ENCODE results near the gene TXLNG. TPM values are rescaled to one million over a fixed set of nuclear protein-coding genes. Genes with fewer than 3 reads are reported as not detected.
"Not testable (repeated sequence)": the region's sequence is repeated elsewhere in the genome, so short reads cannot be mapped to it uniquely, and the experiment has no call there.

TXLNG gene
- total RNA-seq, 4 donors from 2014 or later: 9.6 to 13.6 (median 11.9) TPM

DNA sequence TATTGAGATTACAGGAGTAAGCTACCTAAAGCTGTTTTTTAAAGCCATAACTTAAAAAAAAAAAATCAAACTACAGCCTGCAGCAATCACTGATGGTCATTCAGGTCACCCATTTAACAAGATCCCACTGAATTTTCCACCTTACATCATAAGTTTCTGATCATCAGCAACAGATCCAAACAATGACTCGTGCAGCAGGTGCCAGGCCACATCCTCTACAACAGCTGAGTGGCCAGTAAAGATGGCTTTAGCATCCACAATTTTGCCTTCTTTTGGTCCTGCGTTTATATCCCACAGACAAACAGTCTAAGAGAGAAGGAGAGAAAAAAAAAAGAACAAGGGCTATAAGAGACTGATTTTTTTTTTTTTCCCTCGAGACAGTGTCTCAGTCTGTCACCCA, 67.3 kb downstream of the TXLNG start:
- intact Hi-C loops (cut with DNase I): no loop called here
- DNase-seq (ENCODE audit: extremely low spot score): no peak
- Histone ChIP-seq H3K27me3 (peaks cover 0 to 4% (median 0%) of the 10 kb centered on the region in 4 donors), H3K9me3 (no peaks in the 10 kb centered on the region), H3K27ac (replicated peaks in 1 of 4) (no peak overlapping the region), H3K4me1 (peaks cover 0 to 5% (median 2%) of the 10 kb centered on the region in 4 donors), H3K4me3 (no peak overlapping the region), H3K36me3 (peaks cover 6 to 61% (median 34%) of the 10 kb centered on the region in 4 donors)
- TF ChIP-seq POLR2AphosphoS5 (IDR thresholded peaks at IDR 0.05) (no peak), POLR2A (IDR thresholded peaks at IDR 0.05; ENCODE audit: low read depth) (no peak), EP300 (IDR thresholded peaks at IDR 0.05) (no peak)
- TF ChIP-seq, protein P1, sequence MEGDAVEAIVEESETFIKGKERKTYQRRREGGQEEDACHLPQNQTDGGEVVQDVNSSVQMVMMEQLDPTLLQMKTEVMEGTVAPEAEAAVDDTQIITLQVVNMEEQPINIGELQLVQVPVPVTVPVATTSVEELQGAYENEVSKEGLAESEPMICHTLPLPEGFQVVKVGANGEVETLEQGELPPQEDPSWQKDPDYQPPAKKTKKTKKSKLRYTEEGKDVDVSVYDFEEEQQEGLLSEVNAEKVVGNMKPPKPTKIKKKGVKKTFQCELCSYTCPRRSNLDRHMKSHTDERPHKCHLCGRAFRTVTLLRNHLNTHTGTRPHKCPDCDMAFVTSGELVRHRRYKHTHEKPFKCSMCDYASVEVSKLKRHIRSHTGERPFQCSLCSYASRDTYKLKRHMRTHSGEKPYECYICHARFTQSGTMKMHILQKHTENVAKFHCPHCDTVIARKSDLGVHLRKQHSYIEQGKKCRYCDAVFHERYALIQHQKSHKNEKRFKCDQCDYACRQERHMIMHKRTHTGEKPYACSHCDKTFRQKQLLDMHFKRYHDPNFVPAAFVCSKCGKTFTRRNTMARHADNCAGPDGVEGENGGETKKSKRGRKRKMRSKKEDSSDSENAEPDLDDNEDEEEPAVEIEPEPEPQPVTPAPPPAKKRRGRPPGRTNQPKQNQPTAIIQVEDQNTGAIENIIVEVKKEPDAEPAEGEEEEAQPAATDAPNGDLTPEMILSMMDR (IDR thresholded peaks at IDR 0.05): no peak
- 82% methylated on average over 3 of the region's 3 CpGs for WGBS

DNA sequence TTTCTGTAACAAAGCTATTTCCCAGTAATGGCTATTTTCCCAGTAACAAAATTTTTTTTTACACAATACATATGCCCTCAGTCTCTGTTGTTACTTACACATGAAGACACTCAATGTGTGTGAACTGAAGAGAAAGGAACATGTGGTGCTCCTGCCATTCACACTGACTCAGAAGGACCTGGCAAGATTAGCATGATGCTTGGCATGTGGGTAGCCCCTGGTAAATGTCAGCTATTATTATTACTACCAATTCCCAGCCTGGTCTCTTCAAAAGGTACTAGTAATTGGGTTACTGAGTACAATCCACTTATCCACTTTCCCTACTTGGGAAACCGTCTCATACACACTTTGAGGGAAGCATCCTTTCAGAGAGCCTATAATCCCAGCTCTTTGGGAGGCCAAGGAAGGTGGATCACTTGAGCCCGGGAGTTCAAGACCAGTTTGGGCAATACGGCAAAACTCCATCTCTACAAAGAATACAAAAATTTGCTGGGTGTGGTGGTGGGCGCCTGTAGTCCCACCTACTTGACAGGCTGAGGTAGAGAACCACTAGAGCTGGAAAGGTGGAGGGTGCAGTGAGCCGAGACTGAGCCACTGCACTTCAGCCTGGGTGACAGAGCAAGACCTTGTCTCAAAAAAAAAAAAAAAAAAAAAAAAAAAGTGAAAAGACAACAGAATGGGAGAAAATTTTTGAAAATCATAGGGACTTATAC, 69.3 kb downstream of the TXLNG start:
- Histone ChIP-seq H3K27ac (replicated peaks in 1 of 4) (no peak overlapping the region), H3K36me3 (peaks cover 6 to 58% (median 30%) of the 10 kb centered on the region in 4 donors)

DNA sequence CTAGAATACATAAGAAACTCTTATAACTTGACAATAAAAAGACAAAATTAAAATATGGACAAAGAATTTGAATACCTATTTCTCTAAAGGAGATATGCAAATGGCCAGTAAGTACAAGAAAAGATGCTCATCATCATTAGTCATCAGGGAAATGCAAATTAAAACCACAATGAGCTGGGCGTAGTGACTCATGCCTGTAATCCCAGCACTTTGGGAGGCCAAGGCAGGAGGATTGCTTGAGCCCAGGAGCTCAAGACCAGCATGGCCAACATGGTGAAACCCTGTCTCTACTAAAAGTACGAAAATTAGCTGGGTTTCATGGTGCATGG, 69.8 kb downstream of the TXLNG start:
- DNase-seq (ENCODE audit: extremely low spot score); H3K27me3 ChIP-seq; H3K4me3 ChIP-seq; intact Hi-C loops (cut with DNase I); H3K27ac ChIP-seq (replicated peaks in 1 of 4); H3K9me3 ChIP-seq: not testable (repeated sequence)
- WGBS: 91% methylated on average over 2 of the region's 2 CpGs
- H3K36me3 ChIP-seq: peaks cover 6 to 55% (median 27%) of the 10 kb centered on the region in 4 donors
- H3K4me1 ChIP-seq: peaks cover 5 to 10% (median 10%) of the 10 kb centered on the region in 4 donors

More for the DNA sequence above, 69.3 kb downstream of the TXLNG start:
- WGBS: 100% methylated on average over 2 of the region's 5 CpGs
- intact Hi-C loops (cut with DNase I): no loop called here
- H3K4me1 ChIP-seq: peaks cover 5 to 11% (median 10%) of the 10 kb centered on the region in 4 donors
- no peak overlapping the region for H3K4me3 ChIP-seq
- TF ChIP-seq POLR2A (IDR thresholded peaks at IDR 0.05; ENCODE audit: low read depth) (no peak), POLR2AphosphoS5 (IDR thresholded peaks at IDR 0.05) (no peak)
- TF ChIP-seq, protein P1 (IDR thresholded peaks at IDR 0.05): no peak
- DNase-seq (ENCODE audit: extremely low spot score): no peak
- H3K9me3 ChIP-seq: no peaks in the 10 kb centered on the region
- peaks cover 0 to 4% (median 0%) of the 10 kb centered on the region in 4 donors for H3K27me3 ChIP-seq

DNA sequence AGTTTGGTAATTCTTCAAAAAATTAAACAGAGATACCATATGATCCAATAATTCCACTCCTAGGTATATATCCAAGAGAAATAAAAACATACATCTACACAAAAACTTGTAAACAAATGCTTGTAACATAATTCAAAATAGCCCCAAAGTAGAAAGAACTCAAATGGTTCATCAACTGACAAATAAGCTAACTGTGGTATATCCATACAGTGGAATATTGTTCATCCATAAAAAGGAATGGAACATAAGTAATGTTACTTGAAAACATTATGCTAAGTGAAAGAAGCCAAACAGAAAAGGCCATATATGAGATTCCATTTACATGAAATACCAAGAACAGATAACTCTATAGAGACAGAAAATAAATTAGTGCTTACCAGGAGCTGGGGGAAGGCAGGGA, 70.5 kb downstream of the TXLNG start:
- Histone ChIP-seq H3K9me3 (no peaks in the 10 kb centered on the region), H3K27ac (replicated peaks in 1 of 4) (no peak overlapping the region), H3K4me1 (peaks cover 5 to 12% (median 8%) of the 10 kb centered on the region in 4 donors), H3K36me3 (peaks cover 6 to 56% (median 31%) of the 10 kb centered on the region in 4 donors), H3K27me3 (peaks cover 0 to 4% (median 0%) of the 10 kb centered on the region in 4 donors), H3K4me3 (no peak overlapping the region)
- intact Hi-C loops (cut with DNase I): no loop called here
- TF ChIP-seq POLR2A (IDR thresholded peaks at IDR 0.05; ENCODE audit: low read depth): no peak
- TF ChIP-seq, protein P1 (IDR thresholded peaks at IDR 0.05): no peak
- DNase-seq (ENCODE audit: extremely low spot score): no peak

DNA sequence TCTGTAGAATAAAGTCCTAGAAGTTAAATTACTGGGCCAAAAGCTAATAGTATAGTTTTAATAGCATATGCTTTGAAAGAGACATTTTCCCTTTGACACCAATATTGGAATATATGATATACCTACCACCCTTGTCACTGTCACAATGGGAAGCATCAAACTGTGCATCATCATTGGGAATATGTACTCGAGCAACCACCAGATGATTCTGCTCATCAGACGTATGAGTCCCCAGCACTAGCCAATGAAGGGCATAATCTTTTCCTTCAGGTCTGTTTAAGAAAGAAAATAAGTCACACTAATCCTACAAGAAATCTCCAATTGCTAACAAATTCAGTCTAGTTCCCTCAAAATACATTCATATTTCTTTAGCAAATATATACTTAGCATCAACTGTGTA, 76.6 kb downstream of the TXLNG start:
- Histone ChIP-seq H3K9me3 (no peaks in the 10 kb centered on the region), H3K27me3 (no peaks in the 10 kb centered on the region), H3K4me3 (no peak overlapping the region), H3K27ac (replicated peaks in 1 of 4) (no peak overlapping the region), H3K36me3 (peaks cover 0 to 21% (median 7%) of the 10 kb centered on the region in 4 donors), H3K4me1 (peaks cover 9 to 58% (median 37%) of the 10 kb centered on the region in 4 donors)
- WGBS: 85% methylated on average over 2 of the region's 2 CpGs
- no peak for TF ChIP-seq POLR2AphosphoS5 (IDR thresholded peaks at IDR 0.05)
- TF ChIP-seq EP300 (IDR thresholded peaks at IDR 0.05): no peak
- TF ChIP-seq, protein P1 (IDR thresholded peaks at IDR 0.05): no peak
- intact Hi-C loops (cut with DNase I): no loop called here
- no peak for DNase-seq (ENCODE audit: extremely low spot score)
